Measurements from ENCODE around the gene CD68.
A peak's percentile ranks its signal among the peaks of the same experiment; 100 is the strongest.

CD68 gene

GRCh38 chr17:7579001-7579833, at the start of gene CD68:
Gene CD68 (plus strand): TSS chr17:7579638. CDS start chr17:7579678, 40 bp downstream.
- ATAC-seq: peak; percentile 76
- peak; percentile 80 for DNase-seq

- DNase-seq: no peak
- ATAC-seq: no peak
These were observed 49.2 kb upstream of the CD68 start for GRCh38 chr17:7530023-7530900.

GRCh38 chr17:7538050-7538449, 41.4 kb upstream of the CD68 start:
- DNase-seq: no peak
- no peak for ATAC-seq

GRCh38 chr17:7538891-7539545, 40.4 kb upstream of the CD68 start:
- DNase-seq (no peak), ATAC-seq (no peak)

GRCh38 chr17:7541074-7541621, 38.3 kb upstream of the CD68 start:
- no peak for ATAC-seq
- no peak for DNase-seq

- ATAC-seq (no peak), DNase-seq (no peak)
These were observed 34.5 kb upstream of the CD68 start for GRCh38 chr17:7544911-7545310.

- DNase-seq (peak; percentile 68), ATAC-seq (peak; percentile 55)
These were observed 30.6 kb upstream of the CD68 start, which contains the start of gene TNFSF12 for GRCh38 chr17:7548585-7549400. Gene TNFSF12 (plus strand): TSS chr17:7549058. CDS start chr17:7549154, 96 bp downstream.

GRCh38 chr17:7549401-7550055, 29.9 kb upstream of the CD68 start:
- DNase-seq (peak; percentile 51), ATAC-seq (peak; percentile 38)

- DNase-seq (no peak), ATAC-seq (no peak)
These were observed 29.1 kb upstream of the CD68 start for GRCh38 chr17:7550344-7550743.

- DNase-seq (no peak), ATAC-seq (no peak)
These were observed 28.0 kb upstream of the CD68 start for GRCh38 chr17:7551396-7551795.

- ATAC-seq (peak; percentile 71), DNase-seq (no peak)
These were observed 26.8 kb upstream of the CD68 start for GRCh38 chr17:7552621-7553051.

GRCh38 chr17:7553356-7553755, 26.1 kb upstream of the CD68 start:
- ATAC-seq (no peak), DNase-seq (no peak)

- no peak for DNase-seq
- ATAC-seq: no peak
These were observed 24.0 kb upstream of the CD68 start for GRCh38 chr17:7555320-7555948.

GRCh38 chr17:7556627-7557026, 22.8 kb upstream of the CD68 start:
- ATAC-seq (no peak), DNase-seq (no peak)

GRCh38 chr17:7557147-7557764, 22.2 kb upstream of the CD68 start:
- ATAC-seq (no peak), DNase-seq (no peak)

- DNase-seq (peak; percentile 59), ATAC-seq (peak; percentile 11)
These were observed 21.5 kb upstream of the CD68 start for GRCh38 chr17:7557775-7558543.

GRCh38 chr17:7558544-7559319, 20.7 kb upstream of the CD68 start, which contains the start of gene TNFSF13:
Gene TNFSF13 (plus strand): TSS chr17:7558750. CDS start chr17:7559040, 290 bp downstream.
- DNase-seq: no peak
- ATAC-seq: no peak

Data from stimulated activated naive CD8-positive, alpha-beta T cell treated with anti-CD3 and anti-CD28 coated beads, Interleukin-15, Interleukin-2, amounts not matched to agents 100 U/mL and 50 U/mL, for 24 hours (primary cell).